Measurements from ENCODE around the gene MRAP.

MRAP gene

GRCh38 chr21:32298658-32299081 is at the start of gene MRAP:
TSS of gene MRAP (plus strand) at chr21:32298855. CDS start at chr21:32298972, 117 bp downstream.
- TF ChIP-seq CTCF (conservative IDR thresholded peaks at IDR 0.05), result no peak
- TF ChIP-seq ZFX (IDR thresholded peaks at IDR 0.05), result no peak
- no peak within 1 kb of the TSS for H3K27ac ChIP-seq

DNA sequence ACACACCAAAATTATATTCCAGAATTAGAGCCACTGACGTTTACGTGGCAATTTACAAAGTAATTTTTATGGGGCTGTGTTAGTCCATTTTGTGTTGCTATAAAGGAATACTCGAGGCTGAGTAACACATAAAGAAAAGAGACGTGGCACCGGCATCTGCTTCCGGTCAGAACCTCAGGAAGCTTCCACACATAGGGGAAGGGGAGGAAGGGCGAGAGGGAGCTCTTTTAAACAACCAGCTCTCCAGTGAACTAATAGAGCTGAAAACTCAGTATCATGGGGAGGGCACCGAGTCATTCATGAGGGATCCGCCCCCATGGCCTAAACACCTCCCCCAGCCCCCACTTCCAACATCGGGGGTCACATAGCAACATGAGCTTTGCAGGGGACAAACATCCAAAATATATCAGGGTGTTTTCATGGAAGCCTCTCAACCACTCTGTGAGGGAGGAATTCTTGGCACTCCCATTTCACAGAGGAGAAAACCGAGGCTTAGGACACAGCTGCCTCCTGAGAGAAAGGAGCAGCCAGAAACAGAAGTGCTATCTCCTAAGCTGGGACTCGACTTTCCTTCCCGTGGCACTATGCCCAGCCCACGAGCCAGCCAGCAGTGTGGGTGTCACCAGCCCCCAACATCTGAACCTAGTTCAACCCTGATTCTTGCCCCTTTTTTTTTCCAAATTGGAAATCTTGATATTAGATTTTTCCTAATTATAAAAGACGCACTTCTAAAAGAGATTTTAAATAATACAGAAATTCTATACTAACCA is 49.0 kb upstream of the MRAP start:
- TF ChIP-seq CTCF (conservative IDR thresholded peaks at IDR 0.05) (no peak), ZFX (IDR thresholded peaks at IDR 0.05) (no peak)
- no peak overlapping the region for H3K27ac ChIP-seq

- TF ChIP-seq ZFX (IDR thresholded peaks at IDR 0.05) (no peak), CTCF (conservative IDR thresholded peaks at IDR 0.05) (no peak)
- H3K27ac ChIP-seq, result no peak overlapping the region
Measured at GRCh38 chr21:32252136-32252535, 46.5 kb upstream of the MRAP start.

DNA sequence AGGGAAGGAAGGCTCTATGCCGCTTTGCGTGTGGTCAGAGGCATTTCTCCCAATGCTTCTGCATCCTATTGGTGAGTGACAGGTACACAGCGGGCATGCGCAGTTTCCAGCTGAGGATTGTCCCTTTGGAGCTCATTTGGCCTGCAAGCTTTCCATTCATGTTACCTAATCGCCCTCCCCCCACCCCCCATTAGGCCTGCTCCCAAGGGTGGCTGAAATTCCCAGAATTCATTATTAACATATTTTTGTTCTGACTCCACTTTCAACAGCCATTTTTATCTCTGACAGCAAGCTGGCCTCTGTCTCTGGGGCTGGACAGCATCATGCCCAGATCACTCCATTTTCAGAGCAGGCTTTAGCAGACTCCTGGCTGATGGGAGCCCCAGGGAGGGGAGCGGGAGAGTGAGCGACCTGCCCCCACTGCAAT is 45.4 kb upstream of the MRAP start:
- no peak for TF ChIP-seq CTCF (conservative IDR thresholded peaks at IDR 0.05)
- no peak for TF ChIP-seq ZFX (IDR thresholded peaks at IDR 0.05)
- H3K27ac ChIP-seq, result no peak overlapping the region

- TF ChIP-seq ZFX (IDR thresholded peaks at IDR 0.05), result no peak
- no peak for TF ChIP-seq CTCF (conservative IDR thresholded peaks at IDR 0.05)
- no peak overlapping the region for H3K27ac ChIP-seq
Measured at GRCh38 chr21:32256251-32256650, 42.4 kb upstream of the MRAP start.

GRCh38 chr21:32256873-32257620 is 41.6 kb upstream of the MRAP start:
- no peak overlapping the region for H3K27ac ChIP-seq
- TF ChIP-seq CTCF (conservative IDR thresholded peaks at IDR 0.05) (no peak), ZFX (IDR thresholded peaks at IDR 0.05) (no peak)
